Measurements from ENCODE around the gene SCTR.

SCTR gene

GRCh38 chr2:119463136-119463535 is 61.1 kb downstream of the SCTR start:
- Histone ChIP-seq H3K9me3 (no peaks in the 10 kb centered on the region), H3K27me3 (no peaks in the 10 kb centered on the region), H3K36me3 (no peaks in the 10 kb centered on the region), H3K4me3 (ENCODE audit: low read depth, low read length) (no peak overlapping the region), H3K4me1 (no peaks in the 10 kb centered on the region)
- no peak for DNase-seq
- no peak for TF ChIP-seq CTCF (IDR thresholded peaks at IDR 0.05; ENCODE audit: low read depth, low read length)

- Histone ChIP-seq H3K36me3 (no peaks in the 10 kb centered on the region), H3K4me1 (no peaks in the 10 kb centered on the region), H3K9me3 (no peaks in the 10 kb centered on the region), H3K27me3 (no peaks in the 10 kb centered on the region), H3K4me3 (ENCODE audit: low read depth, low read length) (no peak overlapping the region)
- no peak for TF ChIP-seq CTCF (IDR thresholded peaks at IDR 0.05; ENCODE audit: low read depth, low read length)
- DNase-seq: no peak
Measured at GRCh38 chr2:119462574-119462973, 61.7 kb downstream of the SCTR start.

GRCh38 chr2:119461811-119462210 is 62.5 kb downstream of the SCTR start:
- Histone ChIP-seq H3K36me3 (no peaks in the 10 kb centered on the region), H3K4me3 (ENCODE audit: low read depth, low read length) (no peak overlapping the region), H3K9me3 (no peaks in the 10 kb centered on the region), H3K4me1 (no peaks in the 10 kb centered on the region), H3K27me3 (no peaks in the 10 kb centered on the region)
- TF ChIP-seq CTCF (IDR thresholded peaks at IDR 0.05; ENCODE audit: low read depth, low read length): no peak
- DNase-seq: no peak

GRCh38 chr2:119460076-119460475 is 64.2 kb downstream of the SCTR start:
- no peaks in the 10 kb centered on the region for H3K27me3 ChIP-seq
- DNase-seq: no peak
- no peaks in the 10 kb centered on the region for H3K4me1 ChIP-seq
- no peaks in the 10 kb centered on the region for H3K36me3 ChIP-seq
- TF ChIP-seq CTCF (IDR thresholded peaks at IDR 0.05; ENCODE audit: low read depth, low read length): no peak
- no peaks in the 10 kb centered on the region for H3K9me3 ChIP-seq
- H3K4me3 ChIP-seq (ENCODE audit: low read depth, low read length): no peak overlapping the region

- no peak for DNase-seq
- TF ChIP-seq CTCF (IDR thresholded peaks at IDR 0.05; ENCODE audit: low read depth, low read length): no peak
- H3K9me3 ChIP-seq: no peaks in the 10 kb centered on the region
- no peaks in the 10 kb centered on the region for H3K4me1 ChIP-seq
- H3K36me3 ChIP-seq: no peaks in the 10 kb centered on the region
- no peak overlapping the region for H3K4me3 ChIP-seq (ENCODE audit: low read depth, low read length)
- H3K27me3 ChIP-seq: no peaks in the 10 kb centered on the region
Measured at GRCh38 chr2:119455066-119455718, 69.1 kb downstream of the SCTR start.

- no peak for TF ChIP-seq CTCF (IDR thresholded peaks at IDR 0.05; ENCODE audit: low read depth, low read length)
- Histone ChIP-seq H3K9me3 (no peaks in the 10 kb centered on the region), H3K27me3 (no peaks in the 10 kb centered on the region), H3K36me3 (no peaks in the 10 kb centered on the region), H3K4me1 (no peaks in the 10 kb centered on the region), H3K4me3 (ENCODE audit: low read depth, low read length) (no peak overlapping the region)
- DNase-seq: no peak
Measured at GRCh38 chr2:119453972-119454593, 70.2 kb downstream of the SCTR start.
